Immature natural killer cell (primary cell): ENCODE data around the gene ABLIM2. TPM values are rescaled to one million over a fixed set of nuclear protein-coding genes. Genes with fewer than 3 reads are reported as not detected.
A peak's percentile ranks its signal among the peaks of the same experiment; 100 is the strongest.

Experiments used
- DNase-seq, 3 donors: peaks; one replicate each; pipeline ENCODE4 v3.0.0; 2022; ENCODE audit warnings: mixed read lengths in 1 of 3
- H3K27ac Mint-ChIP-seq, 6 donors: one replicate each; pipeline ENCODE4 v1.8.0; 2020; ENCODE audit warnings: mixed read lengths in 6 of 6, mild to moderate bottlenecking in 5 of 6, inconsistent platforms in 4 of 6, moderate library complexity in 3 of 6
- H3K27me3 Mint-ChIP-seq, 3 donors: one replicate each; pipeline ENCODE4 v1.8.0; 2020 to 2021; ENCODE audit warnings: low read depth in 3 of 3, mild to moderate bottlenecking in 3 of 3, mixed read lengths in 3 of 3, moderate library complexity in 3 of 3, inconsistent platforms in 1 of 3
- H3K36me3 Mint-ChIP-seq, 3 donors: one replicate each; pipeline ENCODE4 v1.8.0; 2020; ENCODE audit warnings: mixed read lengths in 3 of 3, inconsistent platforms in 2 of 3, mild to moderate bottlenecking in 2 of 3
- H3K4me1 Mint-ChIP-seq, 2 donors: one replicate each; pipeline ENCODE4 v1.8.0; 2020; ENCODE audit warnings: inconsistent platforms in 2 of 2, mild to moderate bottlenecking in 2 of 2, mixed read lengths in 2 of 2, moderate library complexity in 1 of 2
- H3K4me3 Mint-ChIP-seq, 5 donors: one replicate each; pipeline ENCODE4 v1.8.0; 2020; ENCODE audit warnings: mild to moderate bottlenecking in 5 of 5, mixed read lengths in 5 of 5, inconsistent platforms in 3 of 5, moderate library complexity in 3 of 5
- H3K9me3 Mint-ChIP-seq, 6 donors: one replicate each; pipeline ENCODE4 v1.8.0; 2020; ENCODE audit warnings: mild to moderate bottlenecking in 6 of 6, mixed read lengths in 6 of 6, inconsistent platforms in 4 of 6, moderate library complexity in 3 of 6
- polyA plus RNA-seq, 3 donors: library from polyadenylated mRNA; unstranded; fragments of 300-500 nt; fragmentation: Illumina TruSeq; gene quantifications; one replicate each; pipeline ENCODE4 v1.2.3, GENCODE V29; 2021

The ABLIM2 gene
- polyA plus RNA-seq, 3 donors from 2014 or later: 0.27 to 4.1 (median 0.43) TPM

- Mint-ChIP-seq H3K9me3 (no peaks in the 10 kb centered on the region), H3K36me3 (no peaks in the 10 kb centered on the region), H3K4me1 (no peaks in the 10 kb centered on the region), H3K4me3 (no peak overlapping the region), H3K27ac (peak overlapping the region in 1 of 6 donors; percentile 54), H3K27me3 (peaks cover 0 to 2% (median 0%) of the 10 kb centered on the region in 3 donors)
- DNase-seq: peak; percentile 34 to 41 (median 41)
Observed at GRCh38 chr4:8176547-8177399, 18.2 kb upstream of the ABLIM2 start.

GRCh38 chr4:8175686-8176085 is 17.1 kb upstream of the ABLIM2 start:
- Mint-ChIP-seq H3K4me3 (no peak overlapping the region), H3K9me3 (no peaks in the 10 kb centered on the region), H3K36me3 (no peaks in the 10 kb centered on the region), H3K27ac (no peak overlapping the region), H3K27me3 (peaks cover 0 to 2% (median 0%) of the 10 kb centered on the region in 3 donors), H3K4me1 (no peaks in the 10 kb centered on the region)
- DNase-seq: no peak

GRCh38 chr4:8174970-8175369 is 16.4 kb upstream of the ABLIM2 start:
- Mint-ChIP-seq H3K4me1 (no peaks in the 10 kb centered on the region), H3K9me3 (no peaks in the 10 kb centered on the region), H3K27ac (no peak overlapping the region)

GRCh38 chr4:8173492-8174242 is 15.1 kb upstream of the ABLIM2 start:
- Mint-ChIP-seq H3K9me3 (peaks cover 0 to 2% (median under 1%) of the 10 kb centered on the region in 6 donors), H3K36me3 (no peaks in the 10 kb centered on the region), H3K27ac (no peak overlapping the region), H3K4me3 (no peak overlapping the region), H3K27me3 (peaks cover 0 to 4% (median 2%) of the 10 kb centered on the region in 3 donors), H3K4me1 (no peaks in the 10 kb centered on the region)
- no peak for DNase-seq

More at GRCh38 chr4:8174970-8175369, 16.4 kb upstream of the ABLIM2 start:
- H3K36me3 Mint-ChIP-seq: no peaks in the 10 kb centered on the region
- H3K4me3 Mint-ChIP-seq: no peak overlapping the region
- no peak for DNase-seq
- H3K27me3 Mint-ChIP-seq: peaks cover 0 to 2% (median 0%) of the 10 kb centered on the region in 3 donors

- H3K27me3 Mint-ChIP-seq: peaks cover 0 to 7% (median 3%) of the 10 kb centered on the region in 3 donors
- no peak overlapping the region for H3K4me3 Mint-ChIP-seq
- DNase-seq: no peak
- H3K27ac Mint-ChIP-seq: no peak overlapping the region
- peaks cover 0 to 14% (median 7%) of the 10 kb centered on the region in 6 donors for H3K9me3 Mint-ChIP-seq
- no peaks in the 10 kb centered on the region for H3K4me1 Mint-ChIP-seq
- no peaks in the 10 kb centered on the region for H3K36me3 Mint-ChIP-seq
Observed at GRCh38 chr4:8171984-8172924, 13.6 kb upstream of the ABLIM2 start.

- H3K4me1 Mint-ChIP-seq: no peaks in the 10 kb centered on the region
- H3K9me3 Mint-ChIP-seq: peaks cover 0 to 14% (median 7%) of the 10 kb centered on the region in 6 donors
- no peaks in the 10 kb centered on the region for H3K36me3 Mint-ChIP-seq
- no peak for DNase-seq
- peaks cover 0 to 9% (median 3%) of the 10 kb centered on the region in 3 donors for H3K27me3 Mint-ChIP-seq
- H3K27ac Mint-ChIP-seq: no peak overlapping the region
- no peak overlapping the region for H3K4me3 Mint-ChIP-seq
Observed at GRCh38 chr4:8171266-8171665, 12.7 kb upstream of the ABLIM2 start.

GRCh38 chr4:8170341-8170740 is 11.7 kb upstream of the ABLIM2 start:
- no peaks in the 10 kb centered on the region for H3K4me1 Mint-ChIP-seq
- no peak overlapping the region for H3K27ac Mint-ChIP-seq
- DNase-seq: no peak
- peaks cover 0 to 12% (median 4%) of the 10 kb centered on the region in 3 donors for H3K27me3 Mint-ChIP-seq
- no peak overlapping the region for H3K4me3 Mint-ChIP-seq
- no peaks in the 10 kb centered on the region for H3K36me3 Mint-ChIP-seq
- peaks cover 0 to 14% (median 7%) of the 10 kb centered on the region in 6 donors for H3K9me3 Mint-ChIP-seq

GRCh38 chr4:8169763-8170162 is 11.2 kb upstream of the ABLIM2 start:
- Mint-ChIP-seq H3K27me3 (peaks cover 0 to 12% (median 3%) of the 10 kb centered on the region in 3 donors), H3K27ac (no peak overlapping the region), H3K4me3 (no peak overlapping the region), H3K4me1 (no peaks in the 10 kb centered on the region), H3K9me3 (peaks cover 0 to 14% (median 7%) of the 10 kb centered on the region in 6 donors), H3K36me3 (no peaks in the 10 kb centered on the region)
- DNase-seq: no peak

GRCh38 chr4:8168832-8169598 is 10.4 kb upstream of the ABLIM2 start:
- no peak overlapping the region for H3K4me3 Mint-ChIP-seq
- DNase-seq: no peak
- H3K36me3 Mint-ChIP-seq: no peaks in the 10 kb centered on the region
- no peak overlapping the region for H3K27ac Mint-ChIP-seq
- H3K9me3 Mint-ChIP-seq: peaks cover 0 to 14% (median 7%) of the 10 kb centered on the region in 6 donors
- H3K27me3 Mint-ChIP-seq: peaks cover 0 to 14% (median 3%) of the 10 kb centered on the region in 3 donors
- H3K4me1 Mint-ChIP-seq: no peaks in the 10 kb centered on the region

GRCh38 chr4:8168232-8168631 is 9.6 kb upstream of the ABLIM2 start:
- H3K36me3 Mint-ChIP-seq: no peaks in the 10 kb centered on the region
- H3K9me3 Mint-ChIP-seq: peaks cover 0 to 14% (median 7%) of the 10 kb centered on the region in 6 donors
- H3K4me3 Mint-ChIP-seq: no peak overlapping the region
- peaks cover 2 to 14% (median 3%) of the 10 kb centered on the region in 3 donors for H3K27me3 Mint-ChIP-seq
- H3K4me1 Mint-ChIP-seq: no peaks in the 10 kb centered on the region
- DNase-seq: no peak
- no peak overlapping the region for H3K27ac Mint-ChIP-seq

- Mint-ChIP-seq H3K27ac (no peak overlapping the region), H3K9me3 (peaks cover 0 to 14% (median 7%) of the 10 kb centered on the region in 6 donors), H3K4me1 (no peaks in the 10 kb centered on the region), H3K36me3 (no peaks in the 10 kb centered on the region), H3K4me3 (no peak overlapping the region), H3K27me3 (peaks cover 2 to 14% (median 3%) of the 10 kb centered on the region in 3 donors)
- no peak for DNase-seq
Observed at GRCh38 chr4:8167815-8168214, 9.2 kb upstream of the ABLIM2 start.

- Mint-ChIP-seq H3K4me3 (no peak overlapping the region), H3K4me1 (no peaks in the 10 kb centered on the region), H3K27ac (no peak overlapping the region)
Observed at GRCh38 chr4:8167291-8167690, 8.7 kb upstream of the ABLIM2 start.

More at GRCh38 chr4:8167291-8167690, 8.7 kb upstream of the ABLIM2 start:
- H3K9me3 Mint-ChIP-seq: peaks cover 0 to 14% (median 7%) of the 10 kb centered on the region in 6 donors
- peaks cover 2 to 14% (median 3%) of the 10 kb centered on the region in 3 donors for H3K27me3 Mint-ChIP-seq
- H3K36me3 Mint-ChIP-seq: no peaks in the 10 kb centered on the region
- no peak for DNase-seq
